ENCODE data around the gene LACTBL1. TPM values are rescaled to one million over a fixed set of nuclear protein-coding genes. Genes with fewer than 3 reads are reported as not detected.

The LACTBL1 gene
- total RNA-seq, 4 donors from 2014 or later = not detected

- no peak for DNase-seq
- Histone ChIP-seq H3K27ac (no peak overlapping the region), H3K4me1 (no peaks in the 10 kb centered on the region), H3K9me3 (no peaks in the 10 kb centered on the region), H3K4me3 (no peak overlapping the region), H3K36me3 (no peaks in the 10 kb centered on the region), H3K27me3 (no peaks in the 10 kb centered on the region)
- TF ChIP-seq CTCF (IDR thresholded peaks at IDR 0.05) = no peak
- no peak for TF ChIP-seq POLR2A (IDR thresholded peaks at IDR 0.05)
- intact Hi-C loops (cut with DNase I; ENCODE audit: low total_unique reads) = no loop called here
These were observed 57.4 kb downstream of the LACTBL1 start for GRCh38 chr1:22915231-22915630.

GRCh38 chr1:22914633-22915217 is 57.9 kb downstream of the LACTBL1 start:
- Histone ChIP-seq H3K27ac (no peak overlapping the region), H3K4me3 (no peak overlapping the region), H3K9me3 (no peaks in the 10 kb centered on the region), H3K27me3 (no peaks in the 10 kb centered on the region), H3K36me3 (no peaks in the 10 kb centered on the region), H3K4me1 (no peaks in the 10 kb centered on the region)
- no peak for DNase-seq
- no peak for TF ChIP-seq POLR2A (IDR thresholded peaks at IDR 0.05)
- TF ChIP-seq CTCF (IDR thresholded peaks at IDR 0.05) = no peak
- intact Hi-C loops (cut with DNase I; ENCODE audit: low total_unique reads) = no loop called here

DNA sequence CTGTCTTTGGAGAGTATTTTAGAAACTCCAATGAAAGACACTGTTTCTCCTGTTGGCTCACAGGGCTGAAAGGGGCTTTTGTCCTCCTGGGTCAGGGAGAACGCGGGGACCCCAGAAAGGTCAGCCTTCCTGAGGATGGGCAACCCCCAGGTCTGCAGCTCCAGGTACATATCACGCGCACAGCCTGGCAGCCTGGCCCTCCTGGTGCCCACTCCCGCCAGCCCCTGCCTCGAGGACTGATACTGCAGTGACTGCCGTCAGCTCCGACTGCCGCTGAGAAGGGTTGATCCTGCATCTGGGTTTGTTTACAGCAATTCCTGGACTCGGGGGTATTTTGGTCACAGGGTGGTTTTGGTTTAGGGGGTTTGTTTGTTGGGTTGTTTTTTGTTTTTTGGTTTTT is 58.5 kb downstream of the LACTBL1 start:
- Histone ChIP-seq H3K4me1 (no peaks in the 10 kb centered on the region), H3K27me3 (no peaks in the 10 kb centered on the region), H3K9me3 (no peaks in the 10 kb centered on the region), H3K36me3 (no peaks in the 10 kb centered on the region), H3K4me3 (no peak overlapping the region), H3K27ac (no peak overlapping the region)
- no peak for DNase-seq
- TF ChIP-seq CTCF (IDR thresholded peaks at IDR 0.05) = no peak
- no peak for TF ChIP-seq POLR2A (IDR thresholded peaks at IDR 0.05)
- intact Hi-C loops (cut with DNase I; ENCODE audit: low total_unique reads) = no loop called here

- intact Hi-C loops (cut with DNase I; ENCODE audit: low total_unique reads) = no loop called here
These were observed 59.1 kb downstream of the LACTBL1 start for GRCh38 chr1:22913421-22914141.

More at GRCh38 chr1:22913421-22914141, 59.1 kb downstream of the LACTBL1 start:
- Histone ChIP-seq H3K27ac (no peak overlapping the region), H3K27me3 (no peaks in the 10 kb centered on the region), H3K36me3 (no peaks in the 10 kb centered on the region), H3K4me1 (no peaks in the 10 kb centered on the region), H3K4me3 (no peak overlapping the region), H3K9me3 (no peaks in the 10 kb centered on the region)
- DNase-seq = no peak
- no peak for TF ChIP-seq CTCF (IDR thresholded peaks at IDR 0.05)
- no peak for TF ChIP-seq POLR2A (IDR thresholded peaks at IDR 0.05)

Data from uterus (tissue), 4 donors.